ENCODE data around the gene LBHD2. TPM values are rescaled to one million over a fixed set of nuclear protein-coding genes. Genes with fewer than 3 reads are reported as not detected.

The LBHD2 gene
- total and polyA plus RNA-seq, 2 of the 13 experiments (the other 11 are each of a cell fraction or from before 2014, with no cell fraction given) = 0.67 to 1.00 TPM

GRCh38 chr14:103097244-103097993 is 13.4 kb downstream of the LBHD2 start:
- POLR2A ChIA-PET = interaction anchor here (1.6 to 3.9 kb wide), 2 partner anchors 16 to 236 kb away, joined by 4 to 23 read pairs; partner anchors contain the start of gene EIF5

More at GRCh38 chr14:103097244-103097993, 13.4 kb downstream of the LBHD2 start:
- no peaks in the 10 kb centered on the region for H3K9me3 ChIP-seq (ENCODE audit: low read length)
- no peaks in the 10 kb centered on the region; a peak in 1 of 5 replicates for H3K27me3 ChIP-seq (ENCODE audit: control insufficient read depth in 1 of 2, insufficient read depth in 2 of 2, low read length in 2 of 2)
- in situ Hi-C loops (cut with HindIII; ENCODE audit: extremely low pct_ligation_motif_present, low pct_unique_long_range_greater_than_20kb) = no loop called here
- H2AFZ ChIP-seq (ENCODE audit: low read length) = no peak overlapping the region
- FAIRE-seq (no peak), DNase-seq (ENCODE audit: low spot score) (no peak), ATAC-seq (no peak)
- H3K9ac ChIP-seq (ENCODE audit: insufficient read depth, low read depth, low read length) = 0 out of 2 replicates have a peak overlapping the region, but pooled peaks have one; percentile 18
- H3K36me3 ChIP-seq (replicated peaks in 1 of 2; ENCODE audit: control insufficient read depth in 1 of 2, insufficient read depth in 2 of 2, low read length in 2 of 2) = no peaks in the 10 kb centered on the region
- intact Hi-C loops (cut with micrococcal nuclease; ENCODE audit: unreplicated experiment) = no loop called here
- 78% methylated on average over 17 of the region's 26 CpGs for WGBS (ENCODE audit: low lambda C conversion rate)
- peaks cover 8% of the 10 kb centered on the region; the same call in 1 of the 2 replicates for H4K20me1 ChIP-seq (ENCODE audit: insufficient read depth, low read length)
- peaks cover 29% of the 10 kb centered on the region for H3K79me2 ChIP-seq (ENCODE audit: insufficient read depth, low read length)
- CTCF ChIA-PET (ENCODE audit: low intra/inter-chr PET ratio, low total read pairs) = no interaction called here
- BruUV-seq (replicated peaks) = no TSS peak
- H3K4me2 ChIP-seq (ENCODE audit: low read depth, low read length) = peak overlapping the region; percentile 99
- H3K4me3 ChIP-seq (replicated peaks in 1 of 3; ENCODE audit: insufficient read depth in 1 of 3, low read depth in 2 of 3, low read length in 3 of 3) = peak overlapping the region in 1 of 3 experiments; percentile 51; a peak in 2 of 6 replicates
- H3K4me1 ChIP-seq (ENCODE audit: insufficient read depth, low read length) = peaks cover 85% of the 10 kb centered on the region
- TF ChIP-seq ZSCAN25 (CRISPR knock-in tag; IDR thresholded peaks at IDR 0.05) = peak; percentile 31; the same call in 1 of the 2 replicates
- 0 out of 2 replicates have a peak, but pooled peaks have one; percentile 38 for TF ChIP-seq ZNF44 (CRISPR knock-in tag; IDR thresholded peaks at IDR 0.05)
- TF ChIP-seq NONO (IDR thresholded peaks at IDR 0.05) = no peak
- no peak for TF ChIP-seq NONO (CRISPR knock-in tag; conservative IDR thresholded peaks at IDR 0.05)
- no peak for TF ChIP-seq ZSCAN21 (CRISPR knock-in tag; IDR thresholded peaks at IDR 0.05; ENCODE audit: borderline replicate concordance)
- peak; percentile 47 for TF ChIP-seq AGO2 (optimal IDR thresholded peaks at IDR 0.05; ENCODE audit: low read depth, low read length)
- peak; percentile 46 for TF ChIP-seq IKZF4 (CRISPR knock-in tag; IDR thresholded peaks at IDR 0.05; ENCODE audit: borderline replicate concordance, low read depth, not compliant biosample characterization)
- TF ChIP-seq ZBTB38 (CRISPR knock-in tag; IDR thresholded peaks at IDR 0.05) = peak; percentile 62; the same call in 1 of the 2 replicates
- TF ChIP-seq, protein P1, sequence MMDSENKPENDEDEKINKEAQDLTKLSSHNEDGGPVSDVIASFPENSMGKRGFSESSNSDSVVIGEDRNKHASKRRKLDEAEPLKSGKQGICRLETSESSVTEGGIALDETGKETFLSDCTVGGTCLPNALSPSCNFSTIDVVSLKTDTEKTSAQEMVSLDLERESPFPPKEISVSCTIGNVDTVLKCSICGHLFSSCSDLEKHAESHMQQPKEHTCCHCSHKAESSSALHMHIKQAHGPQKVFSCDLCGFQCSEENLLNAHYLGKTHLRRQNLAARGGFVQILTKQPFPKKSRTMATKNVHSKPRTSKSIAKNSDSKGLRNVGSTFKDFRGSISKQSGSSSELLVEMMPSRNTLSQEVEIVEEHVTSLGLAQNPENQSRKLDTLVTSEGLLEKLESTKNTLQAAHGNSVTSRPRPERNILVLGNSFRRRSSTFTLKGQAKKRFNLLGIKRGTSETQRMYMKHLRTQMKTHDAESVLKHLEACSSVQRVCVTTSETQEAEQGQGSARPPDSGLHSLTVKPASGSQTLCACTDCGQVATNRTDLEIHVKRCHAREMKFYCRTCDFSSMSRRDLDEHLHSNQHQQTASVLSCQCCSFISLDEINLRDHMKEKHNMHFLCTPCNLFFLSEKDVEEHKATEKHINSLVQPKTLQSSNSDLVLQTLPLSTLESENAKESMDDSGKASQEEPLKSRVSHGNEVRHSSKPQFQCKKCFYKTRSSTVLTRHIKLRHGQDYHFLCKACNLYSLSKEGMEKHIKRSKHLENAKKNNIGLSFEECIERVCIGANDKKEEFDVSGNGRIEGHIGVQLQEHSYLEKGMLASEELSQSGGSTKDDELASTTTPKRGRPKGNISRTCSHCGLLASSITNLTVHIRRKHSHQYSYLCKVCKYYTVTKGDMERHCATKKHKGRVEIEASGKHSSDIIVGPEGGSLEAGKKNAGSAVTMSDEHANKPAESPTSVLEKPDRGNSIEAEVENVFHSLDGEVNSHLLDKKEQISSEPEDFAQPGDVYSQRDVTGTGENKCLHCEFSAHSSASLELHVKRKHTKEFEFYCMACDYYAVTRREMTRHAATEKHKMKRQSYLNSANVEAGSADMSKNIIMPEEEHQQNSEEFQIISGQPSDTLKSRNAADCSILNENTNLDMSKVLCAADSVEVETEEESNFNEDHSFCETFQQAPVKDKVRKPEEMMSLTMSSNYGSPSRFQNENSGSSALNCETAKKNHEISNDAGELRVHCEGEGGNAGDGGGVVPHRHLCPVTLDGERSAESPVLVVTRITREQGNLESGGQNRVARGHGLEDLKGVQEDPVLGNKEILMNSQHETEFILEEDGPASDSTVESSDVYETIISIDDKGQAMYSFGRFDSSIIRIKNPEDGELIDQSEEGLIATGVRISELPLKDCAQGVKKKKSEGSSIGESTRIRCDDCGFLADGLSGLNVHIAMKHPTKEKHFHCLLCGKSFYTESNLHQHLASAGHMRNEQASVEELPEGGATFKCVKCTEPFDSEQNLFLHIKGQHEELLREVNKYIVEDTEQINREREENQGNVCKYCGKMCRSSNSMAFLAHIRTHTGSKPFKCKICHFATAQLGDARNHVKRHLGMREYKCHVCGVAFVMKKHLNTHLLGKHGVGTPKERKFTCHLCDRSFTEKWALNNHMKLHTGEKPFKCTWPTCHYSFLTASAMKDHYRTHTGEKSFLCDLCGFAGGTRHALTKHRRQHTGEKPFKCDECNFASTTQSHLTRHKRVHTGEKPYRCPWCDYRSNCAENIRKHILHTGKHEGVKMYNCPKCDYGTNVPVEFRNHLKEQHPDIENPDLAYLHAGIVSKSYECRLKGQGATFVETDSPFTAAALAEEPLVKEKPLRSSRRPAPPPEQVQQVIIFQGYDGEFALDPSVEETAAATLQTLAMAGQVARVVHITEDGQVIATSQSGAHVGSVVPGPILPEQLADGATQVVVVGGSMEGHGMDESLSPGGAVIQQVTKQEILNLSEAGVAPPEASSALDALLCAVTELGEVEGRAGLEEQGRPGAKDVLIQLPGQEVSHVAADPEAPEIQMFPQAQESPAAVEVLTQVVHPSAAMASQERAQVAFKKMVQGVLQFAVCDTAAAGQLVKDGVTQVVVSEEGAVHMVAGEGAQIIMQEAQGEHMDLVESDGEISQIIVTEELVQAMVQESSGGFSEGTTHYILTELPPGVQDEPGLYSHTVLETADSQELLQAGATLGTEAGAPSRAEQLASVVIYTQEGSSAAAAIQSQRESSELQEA (CRISPR knock-in tag; IDR thresholded peaks at IDR 0.05; ENCODE audit: not compliant biosample characterization) = peak; percentile 16
- H3K27ac ChIP-seq (ENCODE audit: extremely low read length, insufficient read depth, low read length) = peak overlapping the region; percentile 99
